Breast epithelium (tissue), 3 donors: ENCODE data around the gene ANGPTL1.

Source experiments
- POLR2A ChIP-seq: fragments of 450-650 bp; IDR thresholded peaks from one replicate; pipeline ENCODE4 v1.6.1; 2016; ENCODE audit warnings: antibody characterized with exemption, mild to moderate bottlenecking, moderate library complexity
- POLR2AphosphoS5 ChIP-seq, 3 donors: sonication (generic); formaldehyde crosslinking; IDR thresholded peaks; one replicate each; pipeline ENCODE4 v1.6.1; 2017; ENCODE audit warnings: antibody characterized with exemption in 3 of 3

- TF ChIP-seq POLR2AphosphoS5 (IDR thresholded peaks at IDR 0.05) (no peak), POLR2A (no peak)
Observed at GRCh38 chr1:178870944-178871343, at the start of gene ANGPTL1.
